T-helper 2 cell treated with Interferon-gamma antibody and Interleukin-4, amounts not matched to agents 100 ng/mL and 5 ng/mL, for 36 hours (primary cell): ENCODE measurements around the gene NACC1. TPM values are rescaled to one million over a fixed set of nuclear protein-coding genes. Genes with fewer than 3 reads are reported as not detected.

Experiments used
- intact Hi-C: fragments of 100-400 bp; cut with micrococcal nuclease; formaldehyde crosslinking; loops from one replicate; pipeline ENCODE4 v1.15.1; 2023
- total RNA-seq: library from RNA; stranded (reverse); gene quantifications from 2 replicates; pipeline ENCODE4 v1.2.3, GENCODE V29; 2022

NACC1 gene
- total RNA-seq, 1 donor from 2014 or later: 77.4 TPM

DNA sequence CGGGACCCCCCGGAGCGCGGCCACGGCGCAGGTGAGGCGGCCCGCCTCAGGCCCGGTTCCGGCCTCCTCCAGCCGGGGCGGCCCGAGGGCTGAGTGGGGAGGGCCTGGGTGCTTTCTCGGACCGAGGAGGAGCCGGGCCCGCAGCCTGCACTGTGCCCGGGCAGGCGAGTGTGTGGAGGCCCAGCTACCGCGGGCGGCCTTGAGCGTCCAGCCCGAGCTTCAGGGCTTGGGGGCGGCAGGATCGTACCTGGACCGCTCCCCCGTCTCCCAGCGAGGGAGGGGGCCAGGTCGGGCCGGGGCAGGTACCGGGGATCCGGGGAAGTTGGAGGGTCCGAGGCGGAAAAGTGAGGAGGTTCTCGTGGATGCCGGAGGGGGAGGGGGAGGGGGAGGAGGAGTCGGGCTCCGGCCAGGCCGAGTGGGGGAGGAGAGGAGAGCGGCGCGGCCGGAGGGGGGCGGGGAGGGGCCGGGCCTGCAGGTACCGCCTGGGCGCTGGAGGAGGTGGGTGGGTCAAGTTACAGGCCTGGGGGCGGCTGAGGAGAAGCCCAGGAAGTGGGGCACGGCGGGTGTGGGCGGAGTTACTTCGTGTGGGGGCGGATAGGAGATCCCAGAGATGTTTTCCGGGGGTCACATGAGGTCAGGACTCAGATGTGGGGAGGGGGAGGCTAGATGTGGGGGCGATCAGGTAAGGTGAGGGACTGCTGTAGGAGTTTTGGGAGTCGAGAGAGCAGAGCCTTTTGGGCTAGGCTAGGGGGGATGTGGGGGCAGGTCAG, 545 bp downstream of the NACC1 start:
- intact Hi-C loops: loop anchor here (1.0 kb wide), 2 partner anchors 14 to 34 kb away; no protein-coding TSS in a partner anchor

DNA sequence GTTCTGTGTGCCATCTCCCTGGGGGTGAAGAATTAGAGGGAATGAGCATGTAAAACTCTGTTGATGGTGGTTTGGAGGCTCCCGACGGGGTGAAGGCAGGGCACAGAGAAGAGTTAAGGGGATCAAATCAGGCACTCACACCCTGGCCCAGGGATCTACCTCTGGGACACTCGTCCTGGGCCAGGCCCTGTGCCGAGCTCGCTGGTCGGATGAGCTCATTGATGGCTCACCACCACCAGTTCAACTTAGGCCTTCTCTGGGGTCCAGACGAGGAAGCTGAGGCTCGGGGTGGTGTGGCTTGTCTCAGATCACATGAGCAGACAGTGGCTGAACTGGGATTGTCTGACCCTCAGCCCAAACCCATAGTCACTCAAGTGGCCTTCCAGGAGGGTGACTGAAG, 1.6 kb downstream of the NACC1 start:
- intact Hi-C loops: no loop called here

DNA sequence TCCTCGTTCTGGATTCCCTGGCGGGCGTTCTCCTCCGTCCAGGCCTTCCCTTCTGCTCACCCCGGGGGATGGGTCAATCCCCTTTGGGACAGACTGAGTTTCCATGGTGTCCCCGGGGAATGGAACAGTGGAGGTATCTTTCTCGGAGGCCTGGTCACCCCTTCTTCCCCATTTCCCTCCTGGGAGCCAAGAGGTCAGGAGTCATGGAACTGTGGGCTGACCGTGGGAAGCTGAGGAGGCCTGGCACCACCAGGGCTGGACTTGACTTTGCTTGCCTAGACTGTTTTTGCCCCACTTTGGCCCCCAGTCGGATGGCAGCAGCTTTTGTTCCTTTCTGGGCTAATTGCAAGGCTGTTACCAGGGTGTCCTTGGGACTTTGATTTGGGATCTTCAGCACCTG, 2.0 kb downstream of the NACC1 start:
- intact Hi-C loops: no loop called here

DNA sequence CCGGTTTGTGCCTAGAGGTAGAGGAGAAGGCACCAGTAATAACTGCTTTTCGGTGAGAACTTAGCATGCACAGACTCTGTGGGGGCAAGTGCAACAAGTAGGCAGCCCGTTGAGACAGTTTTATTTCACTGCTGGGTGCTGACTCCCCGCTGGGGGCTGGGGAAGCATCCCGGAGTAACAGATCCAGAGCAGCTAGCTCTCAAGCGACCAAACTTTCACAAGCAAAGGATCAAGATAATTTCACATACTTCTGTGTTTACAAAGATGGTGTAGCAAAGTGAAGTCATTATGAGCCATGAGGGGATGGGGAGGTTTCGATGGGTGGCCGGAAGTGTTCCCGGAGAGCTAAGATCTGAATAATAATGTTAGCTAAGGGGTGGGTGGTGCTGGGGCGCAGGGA, 2.8 kb downstream of the NACC1 start:
- intact Hi-C loops: no loop called here

DNA sequence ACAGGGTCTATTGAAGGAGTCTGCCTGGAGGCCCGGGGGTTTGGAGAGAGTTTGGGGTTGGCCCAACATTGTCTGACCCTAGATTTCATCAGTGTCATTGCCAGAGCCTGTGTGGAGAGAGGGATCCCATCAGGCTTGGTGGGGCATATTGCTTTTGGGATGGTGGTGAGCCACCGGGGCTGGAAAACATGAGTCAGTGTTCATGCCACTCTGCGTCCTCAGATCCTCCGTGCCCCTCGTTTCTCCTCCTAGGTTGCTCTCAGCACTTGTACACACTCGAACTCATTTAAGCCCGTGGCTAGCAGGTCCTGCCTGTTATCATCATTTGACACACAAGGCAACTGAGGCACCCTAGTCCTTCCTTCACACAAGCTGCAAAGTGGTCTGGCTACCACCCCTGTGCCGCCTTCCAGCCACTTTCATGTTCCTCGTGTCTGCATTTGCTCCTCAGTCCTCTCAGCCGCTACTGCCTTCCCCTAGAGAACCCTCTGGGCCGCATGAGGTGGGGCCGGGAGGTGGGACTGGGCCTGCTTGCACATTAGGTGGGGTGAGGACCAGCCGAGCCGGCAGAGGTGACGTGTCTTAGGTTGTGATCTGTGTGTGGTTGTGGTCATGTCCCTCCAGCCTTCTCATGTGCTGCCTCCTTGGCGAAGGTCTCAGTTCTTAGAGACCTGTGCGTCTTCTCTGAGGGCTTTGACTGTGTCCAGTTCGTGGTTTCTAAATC, 3.6 kb downstream of the NACC1 start:
- intact Hi-C loops: no loop called here

DNA sequence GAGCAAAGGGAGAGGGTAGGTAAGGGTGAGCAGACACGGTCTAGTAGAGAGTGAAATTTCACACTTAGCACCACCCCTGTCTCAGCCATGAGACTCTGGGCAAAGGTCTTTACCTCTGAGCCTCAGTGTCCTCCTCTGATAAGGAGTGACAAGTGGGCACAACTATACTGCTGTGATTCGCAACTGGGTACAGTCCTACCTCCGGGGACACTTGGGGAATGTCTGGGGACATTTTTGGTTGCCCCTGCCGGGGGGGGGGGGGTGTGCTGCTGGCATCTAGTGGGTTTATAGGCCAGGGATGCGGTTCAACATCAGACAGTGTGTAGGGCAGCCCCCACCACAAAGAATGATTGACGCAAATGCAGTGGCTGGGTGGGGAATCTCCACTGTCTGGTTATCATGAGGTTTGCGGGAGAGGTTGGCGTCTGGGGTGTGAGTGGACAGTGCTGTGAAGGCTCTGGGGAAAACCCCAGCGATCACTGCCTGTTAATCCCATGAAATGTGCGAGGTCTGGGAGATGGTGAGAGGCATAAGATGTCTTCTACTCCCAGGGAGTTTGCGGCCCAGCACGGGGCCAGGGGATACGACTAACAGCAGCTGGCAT, 4.3 kb downstream of the NACC1 start:
- intact Hi-C loops: no loop called here

DNA sequence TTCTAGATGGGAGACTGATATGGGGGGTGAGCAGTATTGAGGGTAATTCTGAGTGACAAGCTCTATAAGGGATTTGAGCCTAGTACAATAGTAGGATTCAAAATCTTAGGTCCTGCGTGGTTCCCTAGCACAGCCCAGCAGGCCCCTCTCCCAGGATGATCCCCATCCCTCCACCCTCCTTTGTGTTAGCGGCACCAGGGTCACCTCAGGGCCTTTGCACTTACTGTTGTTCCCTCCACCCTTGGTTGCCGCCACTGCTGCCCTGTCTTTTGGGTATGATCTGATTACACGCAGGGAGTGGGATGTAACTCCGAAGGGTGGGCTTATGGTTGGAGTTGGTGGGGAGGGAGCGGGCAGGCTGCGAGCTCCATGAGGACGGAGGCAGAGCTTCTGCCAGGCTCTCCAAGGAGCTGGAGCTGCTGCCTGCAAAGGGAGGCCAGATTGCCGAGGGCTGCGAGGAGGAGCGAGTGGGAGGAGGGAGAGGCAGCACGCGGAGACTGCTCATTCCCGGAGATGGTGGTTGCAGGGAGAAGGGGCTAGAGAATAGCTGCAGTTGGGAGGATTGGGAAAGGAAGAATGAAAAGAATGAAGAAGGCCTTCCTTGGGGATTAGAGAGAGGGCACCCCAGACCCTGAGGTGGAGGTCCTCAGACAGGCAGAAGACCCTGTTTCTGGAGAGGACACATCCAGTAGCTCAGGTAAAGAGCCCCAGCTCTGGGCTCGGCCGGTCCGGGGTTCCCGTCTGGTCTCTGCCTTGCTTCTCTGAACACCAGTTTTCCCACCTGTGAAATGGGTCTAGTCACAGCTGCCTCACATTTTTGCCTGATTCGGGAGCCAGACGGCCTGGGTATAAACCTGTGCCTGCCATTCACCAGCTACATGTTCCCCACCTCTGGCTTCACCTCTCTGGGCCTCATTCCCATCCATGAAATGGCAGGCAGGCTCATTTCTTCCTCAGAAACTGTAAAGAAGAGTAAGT, 5.2 kb downstream of the NACC1 start:
- intact Hi-C loops: no loop called here

DNA sequence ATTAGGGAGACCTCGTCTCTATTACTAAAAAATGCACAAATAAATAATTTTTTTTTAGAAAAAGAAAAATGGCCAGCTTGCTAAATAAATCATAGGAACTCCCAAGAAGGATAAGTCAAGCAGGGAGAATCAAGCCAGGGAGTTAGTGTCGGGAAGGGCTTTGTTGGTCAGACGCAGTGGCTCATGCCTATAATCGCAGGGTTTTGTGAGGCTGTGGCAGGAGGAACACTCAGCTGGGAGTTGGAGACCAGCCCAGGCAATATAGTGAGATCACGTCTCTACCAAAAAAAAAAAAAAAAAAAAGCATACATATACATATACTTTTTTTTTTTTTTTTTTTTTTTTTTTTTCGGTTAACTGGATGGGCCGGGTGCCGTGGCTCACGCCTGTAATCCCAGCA, 9.0 kb downstream of the NACC1 start:
- intact Hi-C loops: no loop called here

DNA sequence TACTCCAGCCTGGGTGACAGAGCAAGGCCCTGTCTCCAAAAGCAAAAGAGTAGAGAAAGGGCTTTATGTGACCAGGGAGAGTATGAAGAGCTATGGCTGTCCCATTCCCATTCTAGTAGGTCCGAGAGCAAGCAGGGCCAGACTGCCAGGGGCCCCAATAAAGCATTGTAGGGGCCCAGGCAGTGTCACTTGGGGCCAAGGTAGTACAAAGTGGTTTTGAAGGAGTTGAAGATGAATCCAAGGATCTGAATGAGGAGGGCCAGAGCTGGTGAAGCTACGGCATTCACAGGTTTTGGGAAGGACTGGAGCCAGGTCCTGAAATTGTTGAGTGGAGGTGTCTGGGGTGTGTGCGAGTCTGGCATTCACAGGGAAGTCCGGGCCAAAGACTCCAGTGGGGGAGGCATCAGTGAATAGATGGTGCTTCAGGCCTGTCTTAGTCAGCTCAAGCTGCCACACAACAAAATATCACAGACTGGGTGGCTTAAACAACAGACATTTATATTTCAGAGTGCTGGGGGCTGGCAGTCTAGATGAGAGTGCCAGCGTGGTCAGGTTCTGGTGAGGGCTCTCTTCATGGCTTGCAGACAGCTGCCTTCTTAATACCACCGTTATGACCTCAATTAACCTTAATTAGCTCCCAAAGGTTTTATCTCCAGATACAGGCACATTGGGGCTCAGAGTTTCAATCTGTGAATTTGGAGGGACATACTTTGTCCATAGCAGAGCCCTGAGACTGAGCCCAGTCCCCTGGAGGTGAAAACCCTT, 9.9 kb downstream of the NACC1 start:
- intact Hi-C loops: no loop called here

DNA sequence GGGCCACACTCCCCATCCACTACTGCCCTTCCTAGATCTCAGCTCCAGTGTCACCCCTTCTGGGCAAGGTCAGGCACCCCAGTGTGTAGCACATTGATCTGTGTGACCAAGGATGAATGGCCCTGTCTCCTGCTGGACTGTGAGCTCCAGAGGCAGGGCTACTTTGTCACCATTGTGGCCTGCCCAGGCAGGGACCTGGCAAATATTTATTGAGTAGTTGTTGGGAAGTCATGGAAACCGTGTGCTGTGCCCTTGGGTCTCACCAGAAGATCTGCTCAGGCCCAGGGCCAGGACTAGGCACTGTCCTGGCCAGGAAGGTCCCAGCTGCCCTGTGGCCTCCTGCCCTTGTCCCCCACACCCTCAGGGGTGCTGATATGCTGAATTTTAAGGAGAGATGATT, 10.5 kb downstream of the NACC1 start:
- intact Hi-C loops: no loop called here

DNA sequence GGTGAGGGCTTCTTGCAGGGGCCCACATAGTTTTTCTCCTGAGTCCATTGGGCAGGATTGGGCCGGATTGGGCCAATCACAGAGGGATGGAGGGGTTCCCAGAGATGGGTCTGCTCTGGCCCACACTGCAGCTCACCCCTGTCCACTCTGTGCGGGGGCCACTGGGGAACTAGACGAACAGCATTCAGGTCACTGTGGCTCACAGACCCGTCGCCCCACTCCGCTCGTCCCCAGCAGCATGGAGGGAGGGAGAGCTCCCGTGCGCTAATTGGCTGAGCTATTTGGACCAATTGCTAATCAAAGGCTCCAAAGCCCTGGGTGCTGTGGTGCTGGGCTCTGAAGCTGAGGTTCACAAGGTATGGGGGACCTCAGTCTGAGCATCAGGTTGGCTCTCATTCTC, 11.3 kb downstream of the NACC1 start:
- intact Hi-C loops: no loop called here

DNA sequence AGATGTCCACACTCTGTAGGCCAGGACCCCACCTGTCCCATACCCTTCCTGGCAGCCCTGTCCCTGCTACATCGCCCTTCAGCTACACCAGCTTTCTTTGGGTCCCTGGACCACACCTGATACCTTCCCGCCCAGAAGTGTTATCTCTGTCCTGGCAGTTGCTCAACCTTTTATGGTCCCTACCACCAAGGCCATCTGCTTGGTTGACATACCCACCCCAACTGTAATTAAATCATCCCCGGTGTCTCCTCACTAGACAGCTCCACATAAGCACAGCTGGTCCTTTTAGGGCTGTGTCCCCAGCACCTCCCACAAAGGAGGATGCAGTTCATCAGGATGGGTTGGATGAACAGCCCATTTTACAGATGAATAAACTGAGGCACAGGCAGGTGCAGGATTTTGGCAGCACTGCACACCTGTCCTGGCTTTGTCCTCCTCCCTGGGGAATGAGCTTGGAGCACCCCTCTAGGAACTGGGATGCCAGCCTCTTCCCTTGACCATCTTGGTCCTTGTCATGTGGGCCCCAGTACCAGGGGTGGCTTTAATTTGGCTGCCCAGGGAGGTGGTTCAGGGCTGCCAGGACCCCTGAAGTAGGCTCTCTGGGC, 12.9 kb downstream of the NACC1 start:
- intact Hi-C loops: no loop called here

DNA sequence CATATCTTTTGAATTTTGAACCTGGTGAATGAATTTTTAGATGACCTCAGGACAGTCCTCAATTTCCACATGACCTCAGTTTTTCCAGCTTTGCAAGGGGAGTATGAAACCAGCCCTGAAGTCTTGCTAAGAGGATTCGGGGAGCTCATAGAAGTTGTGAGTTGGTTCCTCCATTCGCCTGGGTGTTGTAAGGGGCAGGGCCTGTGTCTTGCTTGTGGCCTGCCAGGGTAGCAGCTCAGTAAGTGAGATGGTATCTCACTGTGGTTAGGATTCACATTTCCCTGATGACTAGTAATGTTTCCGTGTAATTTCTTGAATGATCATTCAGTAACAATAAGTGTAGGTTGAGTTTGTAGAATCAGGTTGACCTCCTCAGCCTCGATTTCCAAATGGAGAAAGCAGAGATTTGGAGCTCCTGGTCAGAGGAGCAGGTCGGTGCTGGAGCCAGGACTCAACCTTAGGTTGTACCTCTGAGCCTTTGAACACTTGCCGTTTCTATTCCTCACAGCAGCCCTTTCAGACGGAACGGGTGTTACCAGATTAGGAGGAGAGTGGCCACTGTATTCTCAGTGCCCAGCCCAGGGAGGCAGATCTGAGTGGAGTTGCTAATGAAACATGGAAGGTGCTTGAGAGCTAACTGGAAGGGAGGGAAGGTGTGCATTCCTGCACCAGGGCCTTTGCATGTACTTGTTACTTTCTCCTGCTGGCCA, 14.6 kb downstream of the NACC1 start:
- intact Hi-C loops: loop anchor here (1.0 kb wide), 2 partner anchors 14 to 18 kb away; partner anchors contain the start of genes IER2, NACC1 and STX10

DNA sequence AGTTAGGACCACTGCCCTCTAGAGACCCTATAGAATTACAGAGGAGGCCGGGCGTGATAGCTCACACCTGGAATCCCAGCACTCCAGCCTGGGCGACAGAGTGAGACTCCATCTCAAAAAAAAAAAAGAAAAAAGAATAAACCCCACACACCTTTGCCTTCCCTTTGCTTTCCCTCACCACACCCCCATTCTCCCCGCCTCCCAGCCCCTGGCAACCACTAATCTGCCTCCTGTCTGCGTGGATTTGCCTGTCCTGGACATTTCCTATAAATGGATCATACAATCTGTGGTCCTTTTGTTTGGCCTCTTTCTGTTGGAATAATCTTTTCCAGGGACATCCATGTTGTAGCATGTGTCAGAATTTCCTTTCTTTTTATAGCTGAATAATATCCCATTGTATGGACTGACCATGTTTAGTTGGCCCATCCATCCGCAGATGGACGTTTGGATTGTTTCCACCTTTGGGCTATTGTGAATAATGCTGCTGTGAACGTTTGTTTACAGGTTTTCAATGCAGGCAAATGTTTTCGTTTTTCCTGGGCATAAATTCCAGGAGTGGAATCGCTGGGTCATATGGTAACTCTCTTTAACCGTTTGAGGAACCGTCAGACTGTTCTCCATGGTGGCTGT, 15.3 kb downstream of the NACC1 start:
- intact Hi-C loops: no loop called here

DNA sequence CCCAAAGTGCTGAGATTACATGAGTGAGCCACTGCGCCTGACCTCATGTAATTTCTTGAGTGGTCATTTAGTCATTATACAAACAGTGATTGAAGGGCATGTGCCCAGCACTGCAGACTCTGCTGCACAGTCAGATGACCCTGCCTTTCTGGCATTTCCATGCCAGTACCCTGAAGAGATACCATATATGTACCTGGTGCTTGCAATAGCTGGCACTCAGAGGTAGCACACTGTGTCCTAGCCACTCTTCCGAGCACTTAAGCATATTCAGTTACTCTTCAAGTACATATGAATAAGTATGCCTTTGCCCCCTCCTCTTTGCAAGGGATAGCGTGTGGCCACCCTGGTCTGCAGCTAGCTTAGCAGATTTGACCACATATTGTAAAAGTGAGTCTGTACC, 16.6 kb downstream of the NACC1 start:
- intact Hi-C loops: no loop called here

DNA sequence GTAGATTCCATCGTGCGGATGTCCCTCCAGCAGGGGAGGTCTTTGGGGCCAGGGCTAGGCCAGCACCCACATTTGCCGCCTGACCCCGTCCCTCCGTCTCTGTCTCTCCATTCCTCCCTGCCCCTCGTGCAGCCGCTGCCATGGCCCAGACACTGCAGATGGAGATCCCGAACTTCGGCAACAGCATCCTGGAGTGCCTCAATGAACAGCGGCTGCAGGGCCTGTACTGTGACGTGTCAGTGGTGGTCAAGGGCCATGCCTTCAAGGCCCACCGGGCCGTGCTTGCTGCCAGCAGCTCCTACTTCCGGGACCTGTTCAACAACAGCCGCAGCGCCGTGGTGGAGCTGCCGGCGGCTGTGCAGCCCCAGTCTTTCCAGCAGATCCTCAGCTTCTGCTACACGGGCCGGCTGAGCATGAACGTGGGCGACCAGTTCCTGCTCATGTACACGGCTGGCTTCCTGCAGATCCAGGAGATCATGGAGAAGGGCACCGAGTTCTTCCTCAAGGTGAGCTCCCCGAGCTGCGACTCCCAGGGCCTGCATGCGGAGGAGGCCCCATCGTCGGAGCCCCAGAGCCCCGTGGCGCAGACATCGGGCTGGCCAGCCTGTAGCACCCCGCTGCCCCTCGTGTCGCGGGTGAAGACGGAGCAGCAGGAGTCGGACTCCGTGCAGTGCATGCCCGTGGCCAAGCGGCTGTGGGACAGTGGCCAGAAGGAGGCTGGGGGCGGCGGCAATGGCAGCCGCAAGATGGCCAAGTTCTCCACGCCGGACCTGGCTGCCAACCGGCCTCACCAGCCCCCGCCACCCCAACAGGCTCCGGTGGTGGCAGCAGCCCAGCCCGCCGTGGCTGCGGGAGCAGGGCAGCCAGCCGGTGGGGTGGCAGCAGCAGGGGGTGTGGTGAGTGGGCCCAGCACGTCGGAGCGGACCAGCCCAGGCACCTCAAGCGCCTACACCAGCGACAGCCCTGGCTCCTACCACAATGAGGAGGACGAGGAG, 17.3 kb downstream of the NACC1 start:
- intact Hi-C loops: no loop called here

DNA sequence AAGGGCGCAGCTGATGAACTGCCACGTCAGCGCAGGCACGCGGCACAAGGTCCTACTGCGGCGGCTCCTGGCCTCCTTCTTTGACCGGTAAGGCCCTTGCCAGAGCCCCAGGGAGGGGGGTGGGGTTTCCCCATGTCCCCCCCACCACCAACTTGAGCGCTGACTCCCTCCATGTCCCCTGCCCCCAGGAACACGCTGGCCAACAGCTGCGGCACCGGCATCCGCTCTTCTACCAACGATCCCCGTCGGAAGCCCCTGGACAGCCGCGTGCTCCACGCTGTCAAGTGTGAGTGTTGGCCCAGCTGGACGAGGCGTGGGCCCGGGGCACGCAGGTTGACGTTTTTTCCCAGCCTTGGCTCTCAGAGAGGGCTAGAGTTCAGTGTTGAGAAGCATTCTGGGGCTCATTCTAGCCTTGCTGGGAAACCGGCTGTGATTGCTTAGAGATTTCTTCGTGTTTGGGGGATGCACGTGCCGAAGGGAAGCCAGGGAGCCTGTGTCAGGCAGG, 19.3 kb downstream of the NACC1 start:
- intact Hi-C loops: no loop called here
